HG03045 (cell line): ENCODE results near the gene CLEC4C.
"Not testable (repeated sequence)": the region's sequence is repeated elsewhere in the genome, so short reads cannot be mapped to it uniquely, and the experiment has no call there.

Source experiments
- ATAC-seq: cut with Tn5 transposase; IDR thresholded peaks from one replicate; pipeline ENCODE4 v1.9.1; 2021; ENCODE audit warnings: mild to moderate bottlenecking, moderate library complexity; ENCODE audit not compliant: unreplicated experiment

The CLEC4C gene

GRCh38 chr12:7747246-7747645 is at the start of gene CLEC4C:
CLEC4C (minus strand) TSS chr12:7747375; CDS start chr12:7747348, 27 bp downstream.
- ATAC-seq: no peak

DNA sequence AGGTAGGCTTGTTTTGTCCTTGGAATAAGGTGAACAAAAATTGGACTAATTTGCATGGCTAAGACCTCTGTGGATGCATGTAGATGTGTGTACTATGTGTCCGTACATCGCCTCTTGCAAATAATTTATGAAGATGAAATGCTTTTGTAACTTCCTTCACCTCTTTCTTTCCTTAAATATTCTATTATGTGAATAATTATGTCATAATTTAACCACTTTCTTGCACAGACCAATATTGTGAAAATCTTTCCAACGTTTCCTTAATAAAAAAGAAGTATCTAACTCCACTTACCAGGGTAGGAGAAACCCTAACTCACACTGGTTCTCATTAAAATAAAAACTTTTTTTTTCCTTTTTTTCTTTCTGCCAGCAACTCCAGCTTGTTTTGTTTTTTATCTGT is 46.0 kb upstream of the CLEC4C start:
- ATAC-seq: no peak

GRCh38 chr12:7788884-7789528 is 41.8 kb upstream of the CLEC4C start, which contains the start of gene NANOG:
NANOG (plus strand) TSS chr12:7789402; CDS start chr12:7789615, 213 bp downstream.
- ATAC-seq: not testable (repeated sequence)

DNA sequence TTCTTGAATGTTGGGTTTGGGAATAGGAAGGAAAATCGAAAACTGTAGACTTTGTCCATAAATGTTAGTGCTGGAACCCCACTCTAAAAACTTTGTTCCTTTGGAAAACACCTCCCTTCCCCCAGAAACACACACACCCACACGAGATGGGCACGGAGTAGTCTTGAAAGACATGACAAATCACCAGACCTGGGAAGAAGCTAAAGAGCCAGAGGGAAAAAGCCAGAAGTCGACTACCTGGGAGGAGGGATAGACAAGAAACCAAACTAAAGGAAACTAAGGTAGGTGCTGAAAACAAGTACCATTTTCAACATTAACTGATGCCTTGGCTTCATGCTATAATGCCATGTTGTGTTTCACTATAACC is 41.1 kb upstream of the CLEC4C start:
- no peak for ATAC-seq

GRCh38 chr12:7787574-7788293 is 40.6 kb upstream of the CLEC4C start:
- no peak for ATAC-seq

DNA sequence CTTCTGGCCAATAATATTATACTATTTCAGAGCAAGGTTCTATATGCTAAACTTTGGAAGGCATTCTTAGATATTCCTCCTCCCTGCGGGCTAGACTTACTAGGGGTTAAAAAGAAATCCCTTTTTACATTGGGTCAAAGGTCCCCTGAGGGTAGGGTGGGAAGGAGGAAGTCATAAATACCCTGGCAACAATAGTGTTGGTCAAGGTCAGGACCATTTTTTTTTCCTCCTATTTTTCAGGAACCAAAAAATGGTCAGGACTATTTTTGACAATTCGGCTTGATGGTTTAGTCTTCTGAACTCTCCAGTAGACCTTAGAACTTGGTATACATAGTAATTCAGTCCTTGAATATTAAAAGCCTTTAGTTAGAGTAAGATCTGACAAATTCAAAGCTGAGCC is 37.5 kb upstream of the CLEC4C start:
- no peak for ATAC-seq

GRCh38 chr12:7783433-7783832 is 36.3 kb upstream of the CLEC4C start:
- ATAC-seq: not testable (repeated sequence)

- ATAC-seq: no peak
Observed at GRCh38 chr12:7782055-7782454, 34.9 kb upstream of the CLEC4C start.

DNA sequence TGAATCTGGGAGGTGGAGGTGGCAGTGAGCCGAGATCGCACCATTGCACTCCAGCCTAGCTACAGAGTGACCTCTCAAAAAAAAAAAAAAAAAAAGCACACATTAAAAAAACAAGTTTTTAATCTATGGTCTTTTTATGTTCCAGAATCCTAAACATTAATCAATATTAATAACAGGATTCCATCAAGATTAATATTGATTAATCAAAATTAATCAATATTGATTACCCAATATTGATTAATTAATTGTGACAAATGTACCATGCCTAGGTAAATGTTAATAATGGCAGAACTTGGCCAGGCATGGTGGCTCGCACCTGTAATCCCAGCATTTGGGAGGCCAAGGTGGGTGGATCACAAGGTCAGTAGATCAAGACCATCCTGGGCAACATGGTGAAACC is 34.1 kb upstream of the CLEC4C start:
- ATAC-seq: no peak

DNA sequence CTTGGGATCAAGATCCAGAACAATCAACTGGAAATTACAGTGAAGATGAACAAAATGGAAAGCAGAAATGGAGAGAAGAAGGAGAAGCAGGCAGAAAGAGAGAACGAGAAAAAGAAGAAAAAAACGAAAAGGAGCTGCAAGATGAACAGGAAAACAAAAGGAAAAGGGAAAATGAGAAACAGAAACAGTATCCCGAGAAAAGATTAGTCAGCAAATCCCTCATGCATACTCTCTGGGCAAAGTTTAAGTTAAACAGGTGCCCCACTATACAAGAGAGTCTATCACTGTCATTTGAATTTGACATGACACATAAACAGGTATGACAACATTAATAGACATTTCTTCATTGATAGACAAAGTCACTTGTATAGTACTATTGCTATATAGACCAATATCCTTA is 22.8 kb upstream of the CLEC4C start:
- no peak for ATAC-seq

- ATAC-seq: no peak
Observed at GRCh38 chr12:7758766-7759140, 11.6 kb upstream of the CLEC4C start.

DNA sequence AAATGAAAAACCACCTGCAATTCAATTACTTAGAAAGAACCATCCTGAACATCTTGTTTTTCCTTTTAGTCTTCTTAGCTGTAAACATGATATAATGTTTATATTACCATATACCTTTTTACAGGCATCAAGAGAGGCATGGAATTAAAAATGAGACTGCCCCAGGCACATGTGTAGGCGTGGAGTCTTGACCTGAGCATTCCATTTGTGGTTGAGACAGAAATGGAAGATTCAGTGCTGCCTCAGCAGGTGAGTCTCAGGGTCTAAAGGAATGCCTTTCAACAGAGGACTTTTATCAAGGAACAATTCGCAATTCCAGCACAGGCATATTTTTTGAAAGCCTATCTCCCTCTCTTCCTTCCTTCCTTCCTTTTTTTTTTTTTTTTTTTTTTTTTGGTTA is 9.8 kb upstream of the CLEC4C start:
- no peak for ATAC-seq

DNA sequence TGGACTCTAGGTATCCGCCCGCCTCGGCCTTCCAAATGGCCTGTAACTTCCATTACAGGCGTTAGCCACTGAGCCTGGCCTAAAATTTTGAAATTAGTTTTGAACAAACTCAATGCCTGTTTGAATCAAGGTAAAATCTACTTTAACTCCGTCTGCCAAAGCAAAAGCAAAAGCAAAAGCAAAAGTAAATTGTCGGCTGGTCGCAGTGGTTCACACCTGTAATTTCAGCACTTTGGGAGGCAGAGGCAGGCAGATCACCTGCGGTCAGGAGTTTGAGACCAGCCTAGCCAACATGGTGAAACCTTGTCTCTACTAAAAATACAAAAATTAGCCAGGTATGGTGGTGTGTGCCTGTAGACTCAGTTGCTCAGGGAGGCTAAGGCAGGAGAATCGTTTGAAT is 8.5 kb upstream of the CLEC4C start:
- not testable (repeated sequence) for ATAC-seq

GRCh38 chr12:7751941-7752922 is 5.1 kb upstream of the CLEC4C start:
- ATAC-seq: not testable (repeated sequence)

- ATAC-seq: no peak
Observed at GRCh38 chr12:7751394-7751793, 4.2 kb upstream of the CLEC4C start.

DNA sequence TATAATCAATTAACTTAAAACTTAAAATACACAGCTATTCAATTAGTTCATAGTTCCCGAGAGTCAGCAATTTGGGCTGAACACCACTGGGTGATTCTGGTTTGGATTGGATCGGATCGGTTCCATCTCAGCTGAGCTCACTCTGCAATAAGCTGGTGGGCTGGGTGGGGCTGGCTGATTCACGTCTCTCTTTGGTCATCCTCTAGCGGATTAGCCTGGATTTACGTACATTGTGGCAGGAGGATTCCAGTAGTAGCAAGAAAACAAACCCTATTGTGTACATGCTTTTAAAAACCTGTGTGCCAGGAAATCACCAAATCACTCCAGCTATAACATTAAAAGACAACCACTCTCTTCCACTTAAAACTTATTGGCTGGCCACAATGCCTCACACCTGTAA is 3.2 kb upstream of the CLEC4C start:
- no peak for ATAC-seq

DNA sequence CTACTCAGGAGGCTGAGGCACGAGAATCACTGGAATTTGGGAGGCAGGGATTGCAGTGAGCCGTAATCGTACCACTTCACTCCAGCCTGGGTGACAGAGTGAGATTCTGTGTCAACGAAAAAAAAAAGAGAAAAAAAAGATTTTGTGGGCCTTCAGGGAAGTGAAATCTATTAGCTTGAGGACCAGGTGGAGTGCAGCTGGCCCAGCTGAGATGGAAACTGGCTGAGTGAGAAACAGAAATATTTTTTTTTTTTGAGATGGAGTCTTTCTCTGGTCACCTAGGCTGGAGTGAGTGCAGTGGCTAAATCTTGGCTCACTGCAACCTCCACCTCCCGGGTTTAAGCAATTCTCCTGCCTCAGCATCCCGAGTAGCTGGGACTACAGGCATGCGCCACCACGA is 2.3 kb upstream of the CLEC4C start:
- no peak for ATAC-seq

DNA sequence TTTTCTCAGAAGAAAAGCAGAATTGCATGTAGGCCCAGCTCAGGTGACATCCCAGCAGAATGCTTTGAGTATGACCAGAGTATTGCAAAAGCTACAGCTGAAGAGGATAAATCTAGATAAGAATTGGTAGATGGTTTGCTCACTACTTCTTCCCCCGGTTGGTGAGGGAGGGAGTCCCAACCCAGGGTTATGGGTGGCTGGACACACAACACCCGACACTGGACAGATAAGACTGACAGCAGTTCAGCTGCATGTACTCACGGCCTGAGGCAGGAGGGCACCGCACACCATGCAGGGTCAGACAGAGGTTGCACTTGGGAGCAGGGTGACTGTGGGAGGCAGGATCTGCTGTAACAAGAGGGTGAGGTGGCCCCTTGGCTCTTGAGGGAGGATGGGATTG is 1.7 kb upstream of the CLEC4C start:
- no peak for ATAC-seq

GRCh38 chr12:7732993-7733392 is 14.2 kb downstream of the CLEC4C start:
- ATAC-seq: no peak

GRCh38 chr12:7731486-7731885 is 15.7 kb downstream of the CLEC4C start:
- ATAC-seq: no peak

DNA sequence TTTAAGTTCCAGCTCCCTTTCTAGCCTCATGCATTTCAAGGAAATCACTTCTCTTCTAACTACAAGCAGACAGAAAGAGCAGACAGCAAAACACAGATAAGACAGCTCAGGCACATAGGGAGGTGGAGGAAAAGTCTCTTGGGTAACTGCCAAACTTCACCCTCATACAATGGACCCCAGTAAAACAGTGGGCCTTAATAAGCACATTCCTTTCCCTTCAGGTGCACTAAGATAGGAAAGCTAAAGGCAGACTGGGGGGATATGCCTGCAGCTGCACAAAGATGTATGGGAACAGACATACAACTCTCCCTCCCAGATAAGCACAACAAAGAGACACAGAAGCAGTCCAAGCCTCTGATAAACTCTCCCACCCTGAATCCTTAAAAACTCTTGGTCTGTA is 16.2 kb downstream of the CLEC4C start:
- not testable (repeated sequence) for ATAC-seq
